Uterus (tissue), 4 donors: ENCODE results near the gene TOMM20. TPM values are rescaled to one million over a fixed set of nuclear protein-coding genes. Genes with fewer than 3 reads are reported as not detected.

ENCODE experiments used
- DNase-seq, 2 donors: peaks; one replicate each; pipeline ENCODE4 v3.0.0-alpha.2; 2019 to 2020
- H3K27ac ChIP-seq, 2 donors: fragments of 200-600 bp; sonication (generic); 1 replicate in 1 of 2; 2 replicates in 1 of 2; pipeline ENCODE4 v1.5.1; 2016 to 2018
- H3K27me3 ChIP-seq, 2 donors: fragments of 200-600 bp; sonication (generic); one replicate each; pipeline ENCODE4 v1.5.1; 2018 to 2019; ENCODE audit warnings: control low read depth in 1 of 2
- H3K36me3 ChIP-seq, 2 donors: fragments of 200-600 bp; sonication (generic); one replicate each; pipeline ENCODE4 v1.5.1; 2019; ENCODE audit warnings: control low read depth in 1 of 2
- H3K4me1 ChIP-seq, 2 donors: fragments of 200-600 bp; sonication (generic); one replicate each; pipeline ENCODE4 v1.5.1; 2018 to 2019; ENCODE audit warnings: control low read depth in 1 of 2
- H3K4me3 ChIP-seq, 2 donors: fragments of 200-600 bp; sonication (generic); 1 replicate in 1 of 2; 2 replicates in 1 of 2; pipeline ENCODE4 v1.5.1; 2018 to 2019; ENCODE audit warnings: mild to moderate bottlenecking in 1 of 2
- H3K9me3 ChIP-seq, 2 donors: fragments of 200-600 bp; sonication (generic); one replicate each; pipeline ENCODE4 v1.5.1; 2019; ENCODE audit warnings: control low read depth in 1 of 2
- CTCF ChIP-seq, 4 experiments: fragments of 200-600 bp in 2 of 4; fragments of 450-650 bp in 2 of 4; sonication (generic) in 2 of 4; IDR thresholded peaks; one replicate each; pipeline ENCODE4 v1.5.1; 2016 to 2019; ENCODE audit warnings: antibody characterized with exemption in 4 of 4, mild to moderate bottlenecking in 2 of 4, moderate library complexity in 1 of 4
- POLR2A ChIP-seq, 2 donors: fragments of 450-650 bp; IDR thresholded peaks; one replicate each; pipeline ENCODE4 v1.6.1; 2016; ENCODE audit warnings: antibody characterized with exemption in 2 of 2, mild to moderate bottlenecking in 1 of 2, moderate library complexity in 1 of 2
- intact Hi-C: fragments of 100-400 bp; cut with DNase I; formaldehyde crosslinking; loops from one replicate; pipeline ENCODE4 v1.15.1; 2023; ENCODE audit warnings: low total_unique reads
- total RNA-seq, 4 donors: library from RNA; depleted of rRNA in 3 of 4; stranded (reverse); fragments of >200 nt in 3 of 4; gene quantifications; one replicate each; pipeline versions ENCODE4 v1.1.0 to v1.2.4, GENCODE V29; 2014 to 2023
- donor health status: DM: yes; HTN: yes; CAD: no.

Gene TOMM20
- total RNA-seq, 4 donors from 2014 or later = 72.9 to 149 (median 110) TPM

GRCh38 chr1:235129774-235130570 is 1.3 kb upstream of the TOMM20 start:
- TF ChIP-seq CTCF (IDR thresholded peaks at IDR 0.05) = no peak
- TF ChIP-seq POLR2A (IDR thresholded peaks at IDR 0.05) = no peak
- intact Hi-C loops = no loop called here

GRCh38 chr1:235127732-235128455 is 743 bp downstream of the TOMM20 start:
- intact Hi-C loops = no loop called here
- no peaks in the 10 kb centered on the region for H3K36me3 ChIP-seq
- no peak for TF ChIP-seq POLR2A (IDR thresholded peaks at IDR 0.05)
- TF ChIP-seq CTCF (IDR thresholded peaks at IDR 0.05) = no peak
- DNase-seq = no peak
- H3K27me3 ChIP-seq = no peaks in the 10 kb centered on the region
- H3K4me3 ChIP-seq = peak overlapping the region; percentile 89
- H3K9me3 ChIP-seq = no peaks in the 10 kb centered on the region
- H3K4me1 ChIP-seq = no peaks in the 10 kb centered on the region
- peak overlapping the region; percentile 76 to 82 for H3K27ac ChIP-seq

More at GRCh38 chr1:235129774-235130570, 1.3 kb upstream of the TOMM20 start:
- Histone ChIP-seq H3K27me3 (no peaks in the 10 kb centered on the region), H3K36me3 (no peaks in the 10 kb centered on the region), H3K4me1 (no peaks in the 10 kb centered on the region), H3K9me3 (no peaks in the 10 kb centered on the region), H3K4me3 (no peak overlapping the region), H3K27ac (no peak overlapping the region)
- DNase-seq = no peak

DNA sequence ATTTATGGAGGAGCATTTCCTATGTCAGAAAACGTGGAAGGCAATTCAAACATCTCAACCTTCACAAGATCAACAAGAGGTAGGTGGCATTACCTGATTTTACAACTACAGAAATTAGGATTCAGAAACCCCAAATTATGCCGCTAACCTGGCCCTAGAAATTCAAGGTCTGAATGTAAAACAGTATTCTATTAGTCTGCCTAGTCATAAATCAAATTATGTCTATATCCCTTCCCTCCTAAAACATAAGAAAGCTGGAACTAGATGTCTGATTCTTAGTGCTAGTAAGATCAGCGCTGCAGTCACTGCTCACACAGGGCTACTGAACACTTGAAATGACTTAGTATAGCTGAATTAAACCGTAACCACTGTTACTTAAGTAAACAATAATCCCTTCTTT is 1.4 kb downstream of the TOMM20 start:
- Histone ChIP-seq H3K4me3 (peak overlapping the region; percentile 89), H3K27me3 (no peaks in the 10 kb centered on the region), H3K4me1 (no peaks in the 10 kb centered on the region), H3K27ac (peak overlapping the region in 1 of 2 donors; percentile 76), H3K36me3 (no peaks in the 10 kb centered on the region), H3K9me3 (no peaks in the 10 kb centered on the region)
- no peak for DNase-seq
- intact Hi-C loops = no loop called here
- no peak for TF ChIP-seq POLR2A (IDR thresholded peaks at IDR 0.05)
- no peak for TF ChIP-seq CTCF (IDR thresholded peaks at IDR 0.05)

- Histone ChIP-seq H3K27me3 (no peaks in the 10 kb centered on the region), H3K27ac (no peak overlapping the region), H3K9me3 (no peaks in the 10 kb centered on the region), H3K4me1 (no peaks in the 10 kb centered on the region), H3K4me3 (no peak overlapping the region), H3K36me3 (no peaks in the 10 kb centered on the region)
- TF ChIP-seq POLR2A (IDR thresholded peaks at IDR 0.05) = no peak
- TF ChIP-seq CTCF (IDR thresholded peaks at IDR 0.05) = no peak
- no peak for DNase-seq
- intact Hi-C loops = no loop called here
These were observed 4.0 kb downstream of the TOMM20 start for GRCh38 chr1:235124665-235125064.

GRCh38 chr1:235124111-235124510 is 4.5 kb downstream of the TOMM20 start:
- Histone ChIP-seq H3K27ac (no peak overlapping the region), H3K27me3 (no peaks in the 10 kb centered on the region), H3K4me3 (no peak overlapping the region), H3K9me3 (no peaks in the 10 kb centered on the region), H3K4me1 (no peaks in the 10 kb centered on the region), H3K36me3 (no peaks in the 10 kb centered on the region)
- no peak for DNase-seq
- no peak for TF ChIP-seq CTCF (IDR thresholded peaks at IDR 0.05)
- no peak for TF ChIP-seq POLR2A (IDR thresholded peaks at IDR 0.05)
- intact Hi-C loops = no loop called here
